Heart right ventricle (tissue), 16 donors: ENCODE measurements around the gene CHMP1A. TPM values are rescaled to one million over a fixed set of nuclear protein-coding genes. Genes with fewer than 3 reads are reported as not detected.
A peak's percentile ranks its signal among the peaks of the same experiment; 100 is the strongest.

Experiments
- ATAC-seq, 8 donors: fragments of 200-7000 bp; cut with Tn5 transposase; one replicate each; pipeline ENCODE4 v1.9.1; 2020; ENCODE audit warnings: mild to moderate bottlenecking in 8 of 8, moderate library complexity in 8 of 8, moderate number of reproducible peaks in 1 of 8
- DNase-seq, 2 donors: peaks; one replicate each; pipeline ENCODE4 v3.0.0-alpha.2; 2020
- H3K27ac ChIP-seq, 10 donors: fragments of 200-600 bp; sonication (generic) in 2 of 10; one replicate each; pipeline versions ENCODE4 v1.5.0 to v1.8.0; 2020 to 2022; ENCODE audit warnings: mild to moderate bottlenecking in 3 of 10
- H3K27me3 ChIP-seq, 7 donors: fragments of 200-600 bp; one replicate each; pipeline ENCODE4 v1.8.0; 2021 to 2022; ENCODE audit warnings: mild to moderate bottlenecking in 2 of 7
- H3K36me3 ChIP-seq, 9 donors: fragments of 200-600 bp; sonication (generic) in 1 of 9; one replicate each; pipeline versions ENCODE4 v1.5.0 to v1.8.0; 2020 to 2022; ENCODE audit warnings: mild to moderate bottlenecking in 2 of 9
- H3K4me1 ChIP-seq, 9 donors: fragments of 200-600 bp; sonication (generic) in 1 of 9; one replicate each; pipeline versions ENCODE4 v1.5.0 to v1.8.0; 2020 to 2022; ENCODE audit warnings: mild to moderate bottlenecking in 4 of 9
- H3K4me3 ChIP-seq, 10 donors: fragments of 200-600 bp; sonication (generic) in 2 of 10; one replicate each; pipeline versions ENCODE4 v1.5.0 to v1.8.0; 2020 to 2022; ENCODE audit warnings: mild to moderate bottlenecking in 7 of 10, moderate library complexity in 2 of 10
- H3K9me3 ChIP-seq, 11 donors: fragments of 200-600 bp in 10 of 11; sonication (generic) in 2 of 11; one replicate each; pipeline versions ENCODE4 v1.5.0 to v1.8.0; 2013 to 2022; ENCODE audit warnings: mild to moderate bottlenecking in 2 of 11, control low read depth in 1 of 11, moderate library complexity in 1 of 11
- WGBS, 2 donors: extraction: QIAGEN DNeasy Blood & Tissue Kit; methylation state at CpG; one replicate each; pipeline ENCODE4 v1.1.7; 2013; ENCODE audit warnings: inconsistent platforms in 1 of 2; 5-methylcytosine and 5-hydroxymethylcytosine counted together
- intact Hi-C, 10 donors: fragments of 100-400 bp; cut with DNase I; formaldehyde crosslinking; loops; one replicate each; pipeline versions ENCODE4 v1.11.1 to v1.14.2; 2022
- polyA plus RNA-seq, 2 donors: library from polyadenylated mRNA; stranded (reverse); fragments of 200-250 nt; gene quantifications; one replicate each; pipeline ENCODE4 v1.2.3, GENCODE V29; 2013
- total RNA-seq, 10 donors: library from RNA; stranded (reverse); fragmentation: NEBNext Ultra II Directional in 3 of 10; extraction: Animal tissue kit (Norgen Biotek cat#: 25700) in 3 of 10; gene quantifications; one replicate each; pipeline versions ENCODE4 v1.2.1 to v1.2.4, GENCODE V29; 2021 to 2023
- TF ChIP-seq, protein P1 (sequence below), 9 donors: fragments of 200-600 bp; sonication (generic) in 2 of 9; IDR thresholded peaks; one replicate each; pipeline versions ENCODE4 v1.5.0 to v1.8.0; 2021 to 2022; ENCODE audit warnings: antibody characterized with exemption in 9 of 9, mild to moderate bottlenecking in 5 of 9, moderate library complexity in 1 of 9
- donor health status: Arrhythmogenic right ventricular cardiomyopathy.
- donor health status: ischemic (EF 13 %, LVEDD 7.1; RV severe dilation, severe dysfunction).
- donor health status: healthy with polysubstance abuse.
- donor health status: DM: no; HTN: yes; CAD: no.
- donor health status: DM: no; HTN: no; CAD: no.
- donor health status: ischemic (EF 25% LVEDD 6.9; RV normal size, moderate dysfunction).
- donor health status: ischemic (EF 25% LVEDD 5.7; RV mildly dilated, moderate dysfunction).
- donor health status: healthy.
- donor health status: DM: yes; HTN: yes; CAD: no.
- donor health status: Ischemic cardiomyopathy.
- donor health status: ischemic (EF 35%, LVEDD 5.7; RV mildly dilated, moderate dysfunction).
- donor health status: nonischemic (EF 11% LVEDD 7.7; RV severe dilation, severe dysfunction).
- donor health status: DM: yes; HTN: yes; CAD: no.
- donor health status: PGD.
- donor health status: ischemic (EF 29% LVEDD 5.4; RV normal size, mild dysfunction).
- donor health status: nonischemic (EF 23%, LVEDD 6.1; RV moderate dilation, normal function).

CHMP1A gene
- total and polyA plus RNA-seq, 12 donors = 30.6 to 71.4 (median 36.7) TPM

DNA sequence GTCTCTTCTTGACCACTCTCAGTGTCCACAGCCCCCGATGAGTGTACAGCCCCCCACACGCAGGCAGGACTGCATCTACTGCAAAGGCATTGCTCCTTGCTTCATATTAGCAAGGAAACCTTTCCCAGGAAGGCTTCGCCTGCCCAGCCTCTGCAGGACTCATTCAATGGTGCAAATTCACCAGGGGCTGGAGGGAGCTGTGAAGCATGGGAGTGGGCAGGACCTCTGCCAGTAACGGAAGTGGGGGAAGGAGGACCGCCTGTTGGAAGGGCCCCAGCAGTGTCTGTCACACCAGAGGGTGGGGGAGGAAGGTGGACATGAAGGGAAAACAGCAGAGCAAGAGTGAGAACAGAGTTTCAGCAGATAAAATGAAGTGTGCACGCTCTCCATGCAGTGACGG lies 2.6 kb upstream of the CHMP1A start:
- H3K36me3 ChIP-seq = peaks cover 0 to 35% (median 0%) of the 10 kb centered on the region in 9 donors
- peaks cover 9 to 31% (median 20%) of the 10 kb centered on the region in 9 donors for H3K4me1 ChIP-seq
- H3K4me3 ChIP-seq = no peak overlapping the region
- 84 to 86% methylated on average over 7 of the region's 7 CpGs for WGBS, 2 donors
- DNase-seq (no peak), ATAC-seq (no peak)
- no peaks in the 10 kb centered on the region for H3K9me3 ChIP-seq
- no peaks in the 10 kb centered on the region for H3K27me3 ChIP-seq
- intact Hi-C loops = no loop called here
- H3K27ac ChIP-seq = no peak overlapping the region
- TF ChIP-seq, protein P1, sequence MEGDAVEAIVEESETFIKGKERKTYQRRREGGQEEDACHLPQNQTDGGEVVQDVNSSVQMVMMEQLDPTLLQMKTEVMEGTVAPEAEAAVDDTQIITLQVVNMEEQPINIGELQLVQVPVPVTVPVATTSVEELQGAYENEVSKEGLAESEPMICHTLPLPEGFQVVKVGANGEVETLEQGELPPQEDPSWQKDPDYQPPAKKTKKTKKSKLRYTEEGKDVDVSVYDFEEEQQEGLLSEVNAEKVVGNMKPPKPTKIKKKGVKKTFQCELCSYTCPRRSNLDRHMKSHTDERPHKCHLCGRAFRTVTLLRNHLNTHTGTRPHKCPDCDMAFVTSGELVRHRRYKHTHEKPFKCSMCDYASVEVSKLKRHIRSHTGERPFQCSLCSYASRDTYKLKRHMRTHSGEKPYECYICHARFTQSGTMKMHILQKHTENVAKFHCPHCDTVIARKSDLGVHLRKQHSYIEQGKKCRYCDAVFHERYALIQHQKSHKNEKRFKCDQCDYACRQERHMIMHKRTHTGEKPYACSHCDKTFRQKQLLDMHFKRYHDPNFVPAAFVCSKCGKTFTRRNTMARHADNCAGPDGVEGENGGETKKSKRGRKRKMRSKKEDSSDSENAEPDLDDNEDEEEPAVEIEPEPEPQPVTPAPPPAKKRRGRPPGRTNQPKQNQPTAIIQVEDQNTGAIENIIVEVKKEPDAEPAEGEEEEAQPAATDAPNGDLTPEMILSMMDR (IDR thresholded peaks at IDR 0.05) = no peak

DNA sequence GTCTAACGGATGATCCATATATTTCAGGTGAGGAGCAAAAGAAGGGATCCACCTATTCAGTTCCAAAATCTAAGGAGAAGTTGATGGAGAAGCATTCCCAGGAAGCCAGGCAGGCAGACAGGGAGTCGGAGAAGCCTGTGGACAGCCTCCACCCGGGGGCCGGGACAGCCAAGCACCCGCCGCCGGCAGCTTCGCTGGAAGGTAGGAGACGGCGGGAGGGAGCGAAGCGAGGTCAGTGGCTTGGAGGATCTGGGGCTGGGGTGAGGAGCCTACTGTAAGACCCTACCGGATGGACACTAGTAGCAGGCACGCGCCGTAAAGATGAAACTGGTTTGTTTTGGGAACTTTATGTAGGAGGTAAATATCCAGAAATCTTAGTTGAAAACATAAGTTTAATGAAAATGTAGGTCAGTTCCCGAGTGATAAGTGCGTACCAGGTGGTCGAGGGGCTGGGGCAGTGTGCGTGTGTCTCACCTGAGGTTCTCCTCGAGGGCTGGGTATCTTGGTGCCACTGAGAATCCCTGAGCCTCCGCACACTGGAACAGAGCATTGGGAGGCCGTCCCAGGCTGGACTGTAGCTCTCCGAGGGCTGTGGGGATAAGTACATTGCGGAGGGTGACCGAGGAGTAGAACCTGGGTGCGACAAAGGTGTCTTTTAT lies 842 bp upstream of the CHMP1A start:
- ATAC-seq (peak in 3 of 8 donors; percentile 9 to 33 (median 27)), DNase-seq (no peak)
- 19 to 21% methylated on average over 27 of the region's 27 CpGs for WGBS, 2 donors
- TF ChIP-seq, protein P1 (IDR thresholded peaks at IDR 0.05) = no peak
- H3K27ac ChIP-seq = peak overlapping the region in 9 of 10 donors; percentile 85 to 98 (median 91)
- peaks cover 9 to 31% (median 20%) of the 10 kb centered on the region in 9 donors for H3K4me1 ChIP-seq
- H3K36me3 ChIP-seq = peaks cover 0 to 40% (median 0%) of the 10 kb centered on the region in 9 donors
- no peaks in the 10 kb centered on the region for H3K27me3 ChIP-seq
- intact Hi-C loops = loop anchor here in 1 of 10 donors (10.0 kb wide), 1 partner anchor 216 kb away; the partner anchor contains the start of gene TCF25
- H3K9me3 ChIP-seq = no peaks in the 10 kb centered on the region
- H3K4me3 ChIP-seq = peak overlapping the region; percentile 84 to 100 (median 98)

DNA sequence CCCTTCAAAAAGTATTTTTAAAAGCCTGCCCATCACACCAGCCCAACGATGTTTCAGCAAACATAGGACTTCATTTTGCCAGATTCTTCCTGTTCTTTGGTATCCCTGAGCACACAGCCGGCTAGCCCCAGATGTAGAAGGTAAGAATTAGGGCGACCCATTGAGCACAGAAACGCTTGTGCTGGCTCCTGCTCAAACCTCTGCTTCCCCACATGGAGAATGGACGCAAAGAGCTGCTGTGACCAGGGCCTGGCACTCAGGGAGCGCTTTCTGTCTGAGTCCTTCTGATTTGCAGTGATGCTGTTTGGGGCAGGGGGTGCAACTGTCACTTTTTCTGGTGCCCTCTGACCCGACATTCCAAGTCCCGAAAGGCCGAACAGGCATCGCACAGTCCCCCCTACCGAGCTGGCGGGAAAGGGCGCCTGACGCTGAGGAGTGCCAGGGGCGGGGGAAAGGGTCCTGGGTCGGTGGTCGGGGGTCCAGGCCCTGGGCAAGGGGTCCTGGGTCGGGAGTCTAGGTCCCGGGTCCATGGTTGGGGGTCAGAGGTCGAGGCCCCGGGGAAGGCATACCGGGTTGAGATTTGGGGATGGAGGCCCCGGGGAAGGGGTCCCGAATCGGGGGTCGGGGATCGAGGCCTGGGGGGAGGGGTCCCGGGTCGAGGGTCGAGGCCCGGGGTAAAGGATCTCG lies 930 bp downstream of the CHMP1A start:
- DNase-seq (no peak), ATAC-seq (no peak)
- TF ChIP-seq, protein P1 (IDR thresholded peaks at IDR 0.05) = no peak
- 31 to 35% methylated on average over 32 of the region's 32 CpGs for WGBS, 2 donors
- H3K27ac ChIP-seq = peak overlapping the region in 5 of 10 donors; percentile 85 to 98 (median 91)
- peak overlapping the region; percentile 84 to 100 (median 98) for H3K4me3 ChIP-seq
- intact Hi-C loops = loop anchor here in 1 of 10 donors (10.0 kb wide), 1 partner anchor 218 kb away; the partner anchor contains the start of gene TCF25
- no peaks in the 10 kb centered on the region for H3K9me3 ChIP-seq
- no peaks in the 10 kb centered on the region for H3K27me3 ChIP-seq
- peaks cover 0 to 37% (median 0%) of the 10 kb centered on the region in 9 donors for H3K36me3 ChIP-seq
- peaks cover 9 to 31% (median 20%) of the 10 kb centered on the region in 9 donors for H3K4me1 ChIP-seq

DNA sequence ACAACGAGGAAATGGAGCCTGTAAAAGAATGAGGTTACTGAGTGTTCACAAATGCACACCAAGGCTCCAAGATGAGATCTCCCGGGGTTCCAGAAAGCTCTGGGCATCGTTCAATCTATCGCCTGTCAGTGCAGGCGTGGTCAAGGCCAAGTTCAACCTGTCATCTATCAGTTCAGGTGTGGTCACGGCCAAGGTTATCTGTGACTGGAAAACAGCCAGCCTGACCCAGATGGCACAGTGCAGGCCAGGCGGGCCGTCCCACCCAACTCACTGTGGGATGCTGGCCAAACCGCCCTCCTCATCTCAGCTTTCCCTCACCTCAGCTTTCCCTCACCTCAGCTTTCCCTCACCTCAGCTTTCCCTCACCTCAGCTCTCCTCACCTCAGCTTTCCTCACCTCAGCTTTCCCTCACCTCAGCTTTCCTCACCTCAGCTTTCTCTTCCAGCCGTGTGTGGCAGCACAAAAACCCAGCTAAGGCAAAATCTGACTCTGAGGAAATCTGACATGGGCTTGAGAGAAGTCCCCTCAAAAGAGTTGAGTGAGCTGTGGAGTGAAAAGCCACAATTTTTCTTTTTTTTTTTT lies 2.4 kb downstream of the CHMP1A start:
- Histone ChIP-seq H3K4me3 (no peak overlapping the region), H3K27me3 (no peaks in the 10 kb centered on the region), H3K9me3 (no peaks in the 10 kb centered on the region), H3K36me3 (peaks cover 0 to 39% (median 3%) of the 10 kb centered on the region in 9 donors), H3K4me1 (peaks cover 9 to 26% (median 20%) of the 10 kb centered on the region in 9 donors), H3K27ac (no peak overlapping the region)
- intact Hi-C loops = loop anchor here in 1 of 10 donors (10.0 kb wide), 1 partner anchor 220 kb away; the partner anchor contains the start of gene TCF25
- ATAC-seq (no peak), DNase-seq (no peak)
- WGBS, 2 donors = 76 to 84% methylated on average over 10 of the region's 10 CpGs
- TF ChIP-seq, protein P1 (IDR thresholded peaks at IDR 0.05) = no peak
